SK-N-MC (cell line): ENCODE measurements around the gene NGRN.

Experiments used
- EZH2 ChIP-seq: fragments of 200-600 bp; sonication (generic); IDR thresholded peaks from one replicate; pipeline ENCODE4 v1.6.1; 2017; ENCODE audit warnings: antibody characterized with exemption
- FOXP2 ChIP-seq: optimal IDR thresholded peaks from 2 replicates; pipeline ENCODE3; 2011; ENCODE audit warnings: mild to moderate bottlenecking, moderate library complexity; ENCODE audit not compliant: insufficient read depth; ENCODE audit errors: extremely low read length, control extremely low read depth
- POLR2AphosphoS5 ChIP-seq: IDR thresholded peaks from 2 replicates; pipeline ENCODE4 v1.6.1; 2012; ENCODE audit warnings: mild to moderate bottlenecking, low read depth, low read length, borderline replicate concordance

DNA sequence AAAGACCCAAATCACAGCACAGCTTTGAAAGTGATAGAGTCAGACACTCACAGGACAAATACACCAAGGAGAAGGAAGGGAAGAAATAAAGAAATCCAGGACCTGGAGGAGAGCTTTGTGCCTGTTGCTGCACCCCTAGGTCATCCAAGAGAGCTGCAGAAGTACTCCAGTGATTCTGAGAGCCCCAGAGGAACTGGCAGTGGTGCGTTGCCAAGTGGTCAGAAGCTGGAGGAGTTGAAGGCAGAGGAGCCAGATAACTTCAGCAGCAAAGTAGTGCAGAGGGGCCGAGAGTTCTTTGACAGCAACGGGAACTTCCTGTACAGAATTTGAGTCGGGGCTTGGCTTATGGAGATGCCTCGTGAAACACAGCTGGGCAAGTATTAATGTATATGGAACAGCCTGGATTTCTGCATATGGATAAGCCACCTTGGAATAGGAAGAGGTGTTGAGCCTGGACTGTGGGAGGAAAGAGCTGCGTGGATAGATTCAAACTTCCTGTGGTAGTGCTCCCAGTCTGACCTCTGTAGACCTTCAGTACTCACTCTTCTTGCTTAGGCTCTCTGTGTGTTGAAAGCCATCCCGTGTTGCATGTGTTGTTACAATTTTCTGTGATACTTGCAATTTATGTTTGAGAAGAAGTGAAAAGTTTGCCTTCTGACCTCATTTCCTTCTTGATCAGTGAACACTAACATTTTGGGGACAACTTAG lies 6.1 kb downstream of the NGRN start:
- TF ChIP-seq POLR2AphosphoS5, result no peak
- no peak for TF ChIP-seq EZH2
- TF ChIP-seq FOXP2, result no peak
